Iris pigment epithelial cell (primary cell): Measurements from ENCODE around the gene CXCR6.
A peak's percentile ranks its signal among the peaks of the same experiment; 100 is the strongest.

Source experiments
- DNase-seq: peaks from one replicate; pipeline ENCODE4 v3.0.0-alpha.2; 2011; ENCODE audit warnings: low read depth

The CXCR6 gene

GRCh38 chr3:45943207-45943846, at the start of gene CXCR6:
Gene CXCR6 (plus strand): TSS chr3:45943464. CDS start chr3:45946482, 3,018 bp downstream.
- DNase-seq = peak; percentile 55

- no peak for DNase-seq
These were observed 49.2 kb upstream of the CXCR6 start for GRCh38 chr3:45894015-45894414.

GRCh38 chr3:45895686-45896468, 47.4 kb upstream of the CXCR6 start:
- no peak for DNase-seq

GRCh38 chr3:45896956-45897355, 46.3 kb upstream of the CXCR6 start:
- DNase-seq = peak; percentile 81

- no peak for DNase-seq
These were observed 38.3 kb upstream of the CXCR6 start for GRCh38 chr3:45904931-45905330.

GRCh38 chr3:45905755-45906154, 37.5 kb upstream of the CXCR6 start:
- DNase-seq = no peak

- DNase-seq = peak; percentile 90
These were observed 36.4 kb upstream of the CXCR6 start for GRCh38 chr3:45906681-45907407.

GRCh38 chr3:45907769-45908705, 35.2 kb upstream of the CXCR6 start:
- peak; percentile 95 for DNase-seq

- DNase-seq = no peak
These were observed 34.5 kb upstream of the CXCR6 start for GRCh38 chr3:45908761-45909160.

GRCh38 chr3:45909542-45909941, 33.7 kb upstream of the CXCR6 start:
- no peak for DNase-seq

- DNase-seq = no peak
These were observed 32.4 kb upstream of the CXCR6 start for GRCh38 chr3:45910892-45911291.

- no peak for DNase-seq
These were observed 31.6 kb upstream of the CXCR6 start for GRCh38 chr3:45911511-45912226.

- DNase-seq = no peak
These were observed 30.8 kb upstream of the CXCR6 start for GRCh38 chr3:45912435-45912834.

- no peak for DNase-seq
These were observed 28.8 kb upstream of the CXCR6 start for GRCh38 chr3:45914362-45915058.

- no peak for DNase-seq
These were observed 28.2 kb upstream of the CXCR6 start for GRCh38 chr3:45915059-45915439.

- peak; percentile 98 for DNase-seq
These were observed 27.6 kb upstream of the CXCR6 start for GRCh38 chr3:45915518-45916231.

GRCh38 chr3:45917146-45917898, 25.9 kb upstream of the CXCR6 start:
- DNase-seq = no peak

- DNase-seq = no peak
These were observed 21.9 kb upstream of the CXCR6 start for GRCh38 chr3:45921158-45922038.
